Neutrophil (primary cell): Measurements from ENCODE around the gene ENTREP1.

Experiments used
- H3K27ac ChIP-seq: fragments of 200-600 bp; sonication (generic); 2 replicates; pipeline ENCODE4 v1.5.1; 2016; ENCODE audit warnings: mild to moderate bottlenecking, moderate library complexity
- H3K27me3 ChIP-seq: fragments of 200-600 bp; sonication (generic); 2 replicates; pipeline ENCODE4 v1.6.0; 2016; ENCODE audit warnings: mild to moderate bottlenecking
- H3K36me3 ChIP-seq: fragments of 200-600 bp; sonication (generic); 2 replicates; pipeline ENCODE4 v1.5.1; 2017
- H3K4me1 ChIP-seq, 2 experiments: fragments of 200-600 bp in 1 of 2; sonication (generic) in 1 of 2; 1 replicate in 1 of 2; 2 replicates in 1 of 2; pipeline versions ENCODE4 v1.5.1 to v1.6.1; 2013 to 2016; ENCODE audit warnings: low read depth in 1 of 2, low read length in 1 of 2, mild to moderate bottlenecking in 1 of 2, moderate library complexity in 1 of 2; ENCODE audit not compliant: control insufficient read depth in 1 of 2, insufficient read depth in 1 of 2
- H3K4me3 ChIP-seq, 2 experiments: fragments of 200-600 bp in 1 of 2; sonication (generic) in 1 of 2; 1 replicate in 1 of 2; 2 replicates in 1 of 2; pipeline ENCODE4 v1.5.1; 2013 to 2016; ENCODE audit warnings: low read depth in 1 of 2, low read length in 1 of 2, mild to moderate bottlenecking in 1 of 2, moderate library complexity in 1 of 2
- H3K9me3 ChIP-seq: fragments of 200-600 bp; sonication (generic); 2 replicates; pipeline ENCODE4 v1.5.1; 2016
- TF ChIP-seq, protein P1 (sequence below): fragments of 200-600 bp; sonication (generic); IDR thresholded peaks from 2 replicates; pipeline ENCODE4 v1.5.1; 2016; ENCODE audit warnings: antibody characterized with exemption

Gene ENTREP1

DNA sequence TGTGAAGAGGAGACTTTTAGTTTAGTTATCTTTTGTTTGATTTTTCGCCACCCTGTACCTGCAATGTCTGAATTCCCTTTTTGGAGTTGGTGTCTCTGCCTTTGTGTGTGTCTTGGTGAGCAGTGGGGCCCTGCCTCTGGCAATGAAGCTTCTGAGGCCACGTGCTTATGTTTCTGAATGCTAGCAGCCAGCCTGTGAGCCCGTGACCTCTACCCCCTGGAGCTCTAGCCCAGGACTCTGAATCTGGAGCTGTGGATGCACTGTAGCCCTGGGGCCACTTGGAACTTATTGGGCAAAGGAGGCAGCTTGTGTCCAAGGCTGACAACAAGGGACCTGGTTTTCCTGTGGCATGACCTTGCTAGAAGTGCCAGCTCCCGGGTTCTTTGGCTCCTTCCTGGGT is 19.4 kb downstream of the ENTREP1 start:
- Histone ChIP-seq H3K4me3 (no peak overlapping the region), H3K9me3 (no peaks in the 10 kb centered on the region), H3K27me3 (peaks cover 3% of the 10 kb centered on the region), H3K36me3 (no peaks in the 10 kb centered on the region), H3K27ac (no peak overlapping the region), H3K4me1 (no peaks in the 10 kb centered on the region)
- TF ChIP-seq, protein P1, sequence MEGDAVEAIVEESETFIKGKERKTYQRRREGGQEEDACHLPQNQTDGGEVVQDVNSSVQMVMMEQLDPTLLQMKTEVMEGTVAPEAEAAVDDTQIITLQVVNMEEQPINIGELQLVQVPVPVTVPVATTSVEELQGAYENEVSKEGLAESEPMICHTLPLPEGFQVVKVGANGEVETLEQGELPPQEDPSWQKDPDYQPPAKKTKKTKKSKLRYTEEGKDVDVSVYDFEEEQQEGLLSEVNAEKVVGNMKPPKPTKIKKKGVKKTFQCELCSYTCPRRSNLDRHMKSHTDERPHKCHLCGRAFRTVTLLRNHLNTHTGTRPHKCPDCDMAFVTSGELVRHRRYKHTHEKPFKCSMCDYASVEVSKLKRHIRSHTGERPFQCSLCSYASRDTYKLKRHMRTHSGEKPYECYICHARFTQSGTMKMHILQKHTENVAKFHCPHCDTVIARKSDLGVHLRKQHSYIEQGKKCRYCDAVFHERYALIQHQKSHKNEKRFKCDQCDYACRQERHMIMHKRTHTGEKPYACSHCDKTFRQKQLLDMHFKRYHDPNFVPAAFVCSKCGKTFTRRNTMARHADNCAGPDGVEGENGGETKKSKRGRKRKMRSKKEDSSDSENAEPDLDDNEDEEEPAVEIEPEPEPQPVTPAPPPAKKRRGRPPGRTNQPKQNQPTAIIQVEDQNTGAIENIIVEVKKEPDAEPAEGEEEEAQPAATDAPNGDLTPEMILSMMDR, result no peak

DNA sequence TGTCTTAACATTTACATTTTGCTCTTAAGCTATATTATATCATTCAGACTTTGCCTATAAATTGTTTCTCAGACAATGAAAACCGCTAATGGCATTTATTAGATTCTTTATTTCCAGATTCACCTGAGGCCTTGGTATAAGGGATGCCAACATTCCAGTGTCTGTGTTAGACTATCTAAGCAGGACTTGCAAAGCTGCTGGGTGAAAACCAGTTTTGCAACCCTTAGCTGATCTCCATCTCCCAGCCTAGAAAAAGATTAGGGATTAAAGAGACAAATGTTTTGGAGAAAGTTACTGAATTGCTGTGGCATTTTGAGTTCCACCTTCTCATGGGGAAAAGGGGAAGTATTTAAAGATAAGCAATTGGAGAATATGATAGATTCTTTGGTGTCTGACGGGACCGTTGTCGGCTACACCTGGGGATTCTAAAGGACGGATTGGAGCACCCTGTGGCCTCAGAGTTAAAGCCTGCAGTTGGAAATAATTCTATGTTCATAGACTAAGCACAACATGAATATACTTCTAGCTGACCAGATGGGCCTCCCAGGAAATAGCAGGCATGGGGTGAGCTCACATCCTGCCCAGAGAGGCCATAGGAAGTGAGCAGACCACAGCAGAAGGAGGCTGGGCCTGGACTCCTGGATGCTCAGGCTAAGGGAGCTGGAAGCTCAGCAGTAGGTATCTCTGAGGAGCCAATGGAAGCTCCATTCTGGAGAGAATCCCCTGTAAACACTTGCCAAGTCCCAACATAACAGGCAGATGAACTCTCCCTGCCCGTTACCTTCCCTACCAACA is 21.8 kb downstream of the ENTREP1 start:
- Histone ChIP-seq H3K4me1 (no peaks in the 10 kb centered on the region), H3K36me3 (no peaks in the 10 kb centered on the region), H3K9me3 (no peaks in the 10 kb centered on the region), H3K27me3 (peaks cover 3% of the 10 kb centered on the region), H3K27ac (no peak overlapping the region), H3K4me3 (no peak overlapping the region)
- TF ChIP-seq, protein P1, result no peak

DNA sequence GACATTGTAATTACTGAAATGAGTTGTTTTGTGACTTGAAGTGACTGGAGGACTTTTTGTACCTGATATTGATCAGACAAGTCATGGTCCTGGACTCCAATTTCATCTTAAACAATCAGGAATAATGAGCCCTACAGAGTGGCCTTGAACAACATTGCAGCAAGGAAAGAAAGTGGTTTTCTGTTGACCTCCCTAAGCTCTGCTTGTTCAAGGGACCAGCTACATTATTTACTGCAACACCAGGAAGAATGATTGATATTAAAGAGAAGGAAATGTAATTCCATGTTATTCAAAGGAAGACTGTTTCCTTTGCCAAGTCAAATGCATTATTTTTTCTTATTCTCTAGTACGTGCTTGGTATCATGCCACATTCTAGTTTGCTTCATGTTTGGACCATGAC is 22.6 kb downstream of the ENTREP1 start:
- Histone ChIP-seq H3K36me3 (no peaks in the 10 kb centered on the region), H3K9me3 (no peaks in the 10 kb centered on the region), H3K4me1 (no peaks in the 10 kb centered on the region), H3K4me3 (no peak overlapping the region), H3K27ac (no peak overlapping the region), H3K27me3 (peaks cover 3% of the 10 kb centered on the region)
- TF ChIP-seq, protein P1, result no peak

DNA sequence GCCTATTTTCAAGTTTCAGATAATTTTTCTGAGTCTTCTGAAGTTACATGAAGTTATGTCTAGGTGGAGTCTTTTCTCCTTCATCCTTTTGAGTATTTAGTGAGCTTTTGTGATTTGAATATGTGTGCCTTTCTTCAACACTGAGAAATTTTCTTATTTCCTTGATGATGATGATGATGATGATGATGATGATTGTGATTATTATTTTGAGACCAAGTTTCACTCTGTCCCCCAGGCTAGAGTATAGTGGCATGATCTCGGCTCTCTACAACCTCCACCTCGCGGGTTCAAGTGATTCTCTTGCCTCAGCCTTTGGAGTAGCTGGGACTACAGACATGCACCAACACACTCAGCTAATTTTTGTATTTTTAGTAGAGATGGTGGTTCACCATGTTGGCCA is 26.2 kb downstream of the ENTREP1 start:
- H3K4me1 ChIP-seq, result no peaks in the 10 kb centered on the region

DNA sequence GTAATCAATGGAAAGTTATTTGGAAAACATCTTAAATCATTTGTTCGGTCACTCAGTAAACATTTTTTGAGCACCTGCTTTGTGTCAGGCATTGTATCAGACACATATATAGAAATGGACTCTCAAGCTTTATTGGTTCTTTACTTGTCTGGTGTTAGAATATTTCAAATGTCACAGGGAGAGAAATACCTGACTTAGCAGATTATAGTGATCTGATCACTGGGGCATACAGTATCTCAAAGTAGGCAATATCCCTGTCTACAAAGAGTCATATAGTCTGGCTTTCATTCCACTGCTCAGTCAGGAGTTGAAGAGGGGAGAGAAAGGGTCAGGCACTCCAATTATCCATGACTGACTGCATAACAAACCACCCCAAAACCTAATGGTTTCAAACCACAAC is 30.2 kb downstream of the ENTREP1 start:
- H3K36me3 ChIP-seq, result no peaks in the 10 kb centered on the region
- TF ChIP-seq, protein P1, result no peak
- H3K9me3 ChIP-seq, result no peaks in the 10 kb centered on the region

More for the DNA sequence above, 26.2 kb downstream of the ENTREP1 start:
- Histone ChIP-seq H3K9me3 (no peaks in the 10 kb centered on the region), H3K27me3 (no peaks in the 10 kb centered on the region), H3K27ac (no peak overlapping the region), H3K36me3 (no peaks in the 10 kb centered on the region), H3K4me3 (no peak overlapping the region)
- TF ChIP-seq, protein P1, result no peak

More for the DNA sequence above, 30.2 kb downstream of the ENTREP1 start:
- H3K4me1 ChIP-seq, result no peaks in the 10 kb centered on the region
- H3K27ac ChIP-seq, result no peak overlapping the region
- H3K27me3 ChIP-seq, result no peaks in the 10 kb centered on the region
- no peak overlapping the region for H3K4me3 ChIP-seq
